NK-92 (cell line): Measurements from ENCODE around the gene CFAP299.
"Not testable (repeated sequence)": the region's sequence is repeated elsewhere in the genome, so short reads cannot be mapped to it uniquely, and the experiment has no call there.

Experiments
- DNase-seq: peaks from one replicate; lab custom pipeline; 2025; ENCODE audit not compliant: unreplicated experiment; lab: John Stamatoyannopoulos, UW

The CFAP299 gene

DNA sequence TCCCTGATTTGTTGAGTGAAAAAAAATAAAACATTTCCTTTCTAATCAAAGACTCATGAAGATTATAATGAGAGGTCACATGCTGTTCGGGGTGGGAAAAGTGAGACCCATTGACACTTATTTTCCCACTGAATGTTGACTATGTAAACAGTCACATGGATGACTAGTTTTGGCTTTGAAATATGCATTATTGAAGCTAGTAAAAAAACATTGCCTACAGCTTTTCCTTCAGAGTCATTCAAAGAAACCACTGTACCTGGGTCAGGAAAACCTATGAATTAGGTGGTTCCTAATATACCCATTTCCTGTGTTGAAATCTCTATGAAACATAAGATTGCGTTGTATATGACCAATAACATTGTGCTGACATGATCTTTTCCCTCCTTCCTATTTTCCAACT, 251.2 kb downstream of the CFAP299 start:
- no peak for DNase-seq

DNA sequence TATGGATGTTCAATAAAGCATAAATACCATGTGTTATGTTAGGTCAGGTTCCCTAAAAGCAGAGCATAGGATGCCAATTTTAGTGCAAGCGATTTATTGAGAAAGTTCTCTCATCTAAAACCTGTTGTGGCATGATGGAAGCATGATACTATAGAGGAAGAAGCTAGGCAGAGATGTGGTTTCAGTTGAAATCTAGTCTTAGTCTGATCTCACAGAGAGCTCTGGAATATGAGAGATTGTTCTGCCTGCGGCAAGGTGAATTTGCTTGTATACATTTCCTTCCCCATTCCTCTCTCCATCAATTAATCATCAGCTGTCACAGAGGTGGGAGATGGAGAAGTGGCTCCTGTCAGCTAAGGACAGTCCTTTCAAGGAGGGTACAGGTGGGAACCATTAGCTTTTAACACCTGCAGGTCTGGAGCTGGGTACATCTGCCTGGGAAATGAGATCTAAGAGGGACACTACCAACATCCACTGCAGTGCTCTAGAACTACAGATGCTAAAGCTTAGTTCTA, 252.4 kb downstream of the CFAP299 start:
- no peak for DNase-seq

DNA sequence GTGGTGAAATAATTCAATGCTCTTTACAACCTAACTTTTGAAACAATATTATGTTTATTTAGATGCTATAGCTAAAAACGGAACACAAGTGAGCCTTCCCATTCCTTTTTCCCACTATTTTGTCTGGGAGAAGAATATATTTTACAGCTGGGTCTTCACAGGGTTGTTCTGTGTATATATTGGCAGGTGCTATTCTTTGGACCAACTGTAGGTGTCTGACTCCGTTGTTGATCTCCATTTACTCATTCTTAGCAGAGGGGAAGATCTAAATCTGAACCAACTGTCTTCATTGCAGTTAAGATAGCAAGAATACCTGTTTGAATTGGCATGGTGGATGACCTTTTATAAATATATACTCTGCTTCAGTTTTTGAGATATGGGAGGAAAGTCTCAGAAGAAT, 257.4 kb downstream of the CFAP299 start:
- DNase-seq, result no peak

DNA sequence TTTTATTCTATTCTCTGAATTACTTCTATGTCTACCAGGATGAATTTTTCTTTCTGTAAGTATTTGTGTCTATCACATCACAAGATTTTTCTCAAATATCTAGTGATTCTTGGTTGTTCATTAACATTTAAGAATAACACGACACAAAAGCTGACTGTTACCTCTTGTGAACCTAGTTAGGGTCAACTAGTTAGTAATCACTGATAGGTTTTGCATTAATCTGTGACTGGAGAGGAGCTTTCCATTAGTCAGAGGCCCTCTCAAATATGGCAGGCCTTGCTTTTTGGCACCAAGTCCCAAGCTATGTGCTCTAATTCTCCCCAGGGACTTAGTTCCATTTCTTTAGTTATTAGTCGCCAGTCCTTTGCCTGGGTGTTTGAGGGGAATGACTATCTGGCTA, 259.2 kb downstream of the CFAP299 start:
- DNase-seq, result no peak

DNA sequence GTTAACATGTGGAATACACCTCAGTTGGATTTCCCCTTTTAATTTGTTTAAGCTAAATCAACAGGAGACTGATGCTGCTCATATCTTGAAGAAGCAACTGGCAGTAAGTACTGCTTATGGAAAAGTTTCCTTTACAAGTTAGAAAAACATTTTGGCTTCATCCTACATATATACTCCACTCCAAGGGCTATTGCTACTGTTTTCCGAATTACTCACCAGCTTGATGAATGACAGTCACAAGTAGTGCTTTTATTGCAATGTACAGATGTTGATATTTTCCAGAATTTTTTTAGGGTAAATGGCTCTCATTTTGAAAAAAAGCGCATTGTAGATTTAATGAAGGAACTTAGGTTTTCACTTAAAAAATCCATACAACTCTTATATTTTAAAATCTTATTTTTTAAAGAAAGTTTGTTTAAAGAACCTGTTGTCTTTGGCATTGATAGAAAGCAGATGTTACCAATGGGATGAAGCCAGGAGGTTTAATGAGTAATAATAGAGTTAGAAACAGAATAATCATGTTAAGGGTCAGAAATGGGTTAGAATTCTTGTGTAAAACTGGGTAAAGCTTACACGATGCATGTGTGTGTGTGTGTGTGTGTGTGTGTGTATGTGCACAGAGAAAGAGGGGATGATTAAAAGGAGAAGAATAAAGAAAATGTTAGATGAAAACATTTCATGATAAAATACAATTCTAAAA, 272.9 kb downstream of the CFAP299 start:
- no peak for DNase-seq

DNA sequence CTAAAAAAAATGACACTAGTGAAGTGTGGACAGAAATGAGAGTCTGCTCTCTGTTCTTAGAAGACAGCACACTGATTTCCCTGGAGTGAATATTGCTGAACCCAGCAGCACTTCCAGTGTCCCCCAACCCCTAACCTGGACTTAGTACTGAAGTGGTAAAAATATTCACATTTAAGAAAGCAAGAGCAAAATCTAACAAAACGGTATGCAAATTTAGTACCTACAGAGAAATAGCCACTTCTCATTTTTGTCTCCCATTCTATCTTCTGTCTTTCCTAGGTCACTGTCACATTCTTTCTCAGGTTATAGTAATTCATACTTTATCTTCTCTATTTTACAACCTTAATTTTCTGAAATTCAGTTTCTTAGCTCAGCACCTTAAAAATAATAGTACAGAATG, 274.7 kb downstream of the CFAP299 start:
- DNase-seq, result no peak

DNA sequence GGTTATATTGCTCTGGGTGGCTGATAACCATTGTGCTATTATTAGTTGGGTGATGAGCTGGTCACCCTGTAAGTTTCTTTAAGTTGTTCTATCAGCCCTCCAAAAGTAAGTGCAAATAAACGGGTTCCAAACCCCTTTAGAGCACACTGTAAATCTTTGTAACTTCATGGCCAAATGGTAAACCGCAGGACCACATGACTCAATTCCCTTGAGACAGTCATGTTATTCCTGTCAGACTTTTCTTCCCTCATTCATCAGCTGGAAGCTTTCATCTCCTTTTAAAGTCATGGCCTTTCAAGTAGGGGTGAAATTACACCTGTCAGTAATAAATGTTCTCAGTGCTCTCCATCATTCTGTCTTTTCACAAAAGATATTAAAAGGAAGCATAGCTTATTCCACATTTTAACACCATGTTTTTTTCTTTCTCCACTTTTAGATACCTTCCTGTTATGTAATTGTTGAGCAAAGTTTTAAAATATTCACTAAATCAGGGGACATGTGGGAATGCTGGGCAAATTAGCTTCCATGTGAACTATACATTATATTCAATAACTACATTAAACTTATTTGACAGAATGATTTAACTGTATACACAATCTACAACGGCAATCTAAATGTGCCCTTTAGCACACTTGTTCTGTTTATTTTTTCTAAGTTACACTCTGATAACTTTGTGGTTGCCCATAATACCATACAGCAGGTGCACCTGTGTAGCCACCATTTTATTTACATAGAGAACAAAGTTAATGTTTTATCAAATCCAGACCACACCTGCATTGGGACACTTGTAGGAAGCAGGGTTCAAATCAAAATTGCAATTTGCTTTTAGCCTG, 275.5 kb downstream of the CFAP299 start:
- no peak for DNase-seq

DNA sequence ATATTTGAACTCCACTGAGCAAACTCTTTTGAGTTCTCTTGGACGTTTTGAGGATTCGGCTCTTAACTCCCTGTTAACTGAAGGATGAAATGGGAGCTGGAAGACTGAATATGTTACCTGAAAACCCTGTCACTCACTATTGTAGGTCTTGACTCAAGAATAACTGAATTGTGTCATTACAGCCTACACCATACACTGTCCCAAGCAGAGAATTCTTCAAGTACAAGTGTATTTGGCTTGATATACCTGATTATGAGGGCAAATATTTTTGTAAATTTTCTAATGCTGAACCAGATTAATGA, 276.1 kb downstream of the CFAP299 start:
- no peak for DNase-seq

DNA sequence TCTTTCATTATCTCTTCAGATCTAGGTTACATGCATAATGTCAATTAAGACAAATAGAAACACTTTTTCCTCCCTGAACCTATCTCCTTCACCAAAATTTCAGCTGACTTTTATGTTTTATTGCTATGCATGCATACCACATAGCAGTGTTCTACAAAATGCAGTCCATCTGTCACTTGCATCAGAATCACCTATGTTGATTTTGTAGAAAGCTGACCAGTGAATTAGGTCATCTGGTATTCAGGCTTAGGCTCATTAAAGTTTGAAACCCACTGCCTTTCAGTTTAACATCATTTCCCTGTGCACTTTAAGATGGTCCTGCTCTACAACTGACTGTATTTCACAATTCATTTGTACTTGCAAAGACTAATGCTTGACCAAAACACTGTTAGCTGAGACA, 277.9 kb downstream of the CFAP299 start:
- no peak for DNase-seq

DNA sequence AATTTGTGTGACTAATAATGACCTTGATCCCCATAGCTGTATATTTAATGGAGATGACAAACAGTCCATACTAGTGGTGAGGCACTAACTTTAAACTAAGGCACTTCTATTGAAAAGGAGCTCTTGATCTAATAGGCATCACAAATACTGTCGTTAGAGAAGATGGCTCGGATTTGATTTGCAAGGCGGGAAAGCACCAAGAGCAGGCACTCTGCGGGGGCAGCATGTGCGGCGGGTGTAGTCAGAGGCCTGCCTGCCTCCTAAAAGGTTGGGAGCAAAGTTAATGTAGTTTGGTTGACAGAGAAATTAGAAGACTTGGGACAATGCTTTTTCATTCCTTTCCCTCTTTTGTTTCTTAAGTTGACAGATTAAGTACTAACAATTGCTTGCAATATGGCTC, 278.8 kb downstream of the CFAP299 start:
- DNase-seq, result no peak

DNA sequence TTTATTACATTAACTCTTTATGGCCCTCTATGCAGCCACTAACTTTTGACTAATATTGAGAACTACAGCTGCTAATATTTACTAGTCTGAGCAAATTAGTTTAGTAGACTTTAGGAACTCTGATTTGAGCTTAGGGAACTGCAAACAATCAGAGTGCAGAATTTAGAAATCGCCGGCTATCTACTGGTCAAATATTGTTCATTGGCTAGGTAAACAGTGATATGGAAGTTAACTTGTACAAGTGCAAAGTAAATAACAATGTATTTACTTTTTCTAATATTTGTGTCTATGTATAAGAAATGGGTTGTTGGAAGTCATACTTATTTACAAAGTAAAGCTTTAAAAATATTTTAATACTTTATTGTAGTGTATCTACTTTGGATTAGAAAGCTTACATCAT, 279.6 kb downstream of the CFAP299 start:
- no peak for DNase-seq

DNA sequence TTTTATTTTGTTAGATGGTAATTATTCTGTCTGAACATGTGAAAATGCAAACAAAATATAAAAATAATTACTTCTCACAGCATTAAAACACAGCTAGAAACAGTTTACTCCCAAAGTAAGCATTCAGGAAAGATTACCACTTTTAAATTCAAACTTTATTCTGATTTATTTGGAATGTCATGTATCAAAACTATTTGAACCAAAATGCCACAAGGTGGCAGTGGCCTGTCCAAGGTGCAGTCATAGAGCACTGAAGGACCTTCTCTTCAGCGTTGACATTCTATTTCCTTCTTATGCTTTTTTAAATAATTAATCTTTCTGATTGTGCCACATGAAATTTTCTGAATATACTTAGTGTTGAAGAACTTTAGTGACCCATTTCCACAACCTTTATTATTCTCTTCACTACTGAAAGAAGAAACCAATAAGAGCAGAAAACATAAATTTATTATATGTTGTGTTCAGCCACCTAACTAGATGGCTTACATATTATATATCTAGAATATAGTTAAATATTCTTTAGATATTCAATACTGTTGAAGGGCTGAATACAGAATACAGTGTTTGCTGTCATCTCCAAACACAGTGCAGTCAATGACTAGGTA, 283.6 kb downstream of the CFAP299 start:
- DNase-seq, result no peak

DNA sequence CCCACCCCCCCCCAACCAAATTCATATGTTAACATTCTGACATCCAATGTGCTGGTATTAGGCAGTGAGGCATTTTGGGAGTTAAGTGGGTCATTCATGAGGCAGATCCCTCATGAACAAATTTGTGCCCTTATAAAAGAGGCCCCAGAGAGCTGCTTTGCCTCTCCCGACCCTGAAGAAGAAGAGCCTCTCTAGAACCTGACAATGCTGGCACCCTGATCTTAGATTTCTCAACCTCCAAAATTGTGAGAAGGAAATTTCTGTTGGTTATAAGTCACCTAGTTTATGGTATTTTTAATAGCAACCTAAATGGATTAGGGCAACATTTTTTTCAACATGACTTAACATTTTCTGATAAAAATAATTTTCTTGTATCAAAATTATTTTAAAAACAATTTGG, 296.3 kb downstream of the CFAP299 start:
- no peak for DNase-seq

DNA sequence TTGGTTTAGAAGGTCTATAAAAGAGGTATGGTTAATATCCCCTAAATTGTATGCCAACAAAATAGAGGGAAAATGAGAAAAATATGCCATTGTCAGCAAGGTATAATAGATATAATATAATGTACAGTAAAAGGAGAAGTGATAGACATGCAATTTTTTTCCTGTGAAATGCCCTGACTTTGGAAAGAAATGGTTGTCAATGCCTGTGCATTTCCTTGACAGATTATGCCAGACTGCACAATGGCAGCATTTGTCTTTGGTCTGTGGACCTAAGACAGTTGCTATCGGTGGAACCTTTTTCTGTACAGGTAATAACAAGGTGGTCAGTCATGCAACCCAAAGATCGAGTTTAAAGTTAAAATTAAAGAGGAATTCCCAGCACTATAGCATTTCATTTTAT, 301.7 kb downstream of the CFAP299 start:
- DNase-seq, result no peak

DNA sequence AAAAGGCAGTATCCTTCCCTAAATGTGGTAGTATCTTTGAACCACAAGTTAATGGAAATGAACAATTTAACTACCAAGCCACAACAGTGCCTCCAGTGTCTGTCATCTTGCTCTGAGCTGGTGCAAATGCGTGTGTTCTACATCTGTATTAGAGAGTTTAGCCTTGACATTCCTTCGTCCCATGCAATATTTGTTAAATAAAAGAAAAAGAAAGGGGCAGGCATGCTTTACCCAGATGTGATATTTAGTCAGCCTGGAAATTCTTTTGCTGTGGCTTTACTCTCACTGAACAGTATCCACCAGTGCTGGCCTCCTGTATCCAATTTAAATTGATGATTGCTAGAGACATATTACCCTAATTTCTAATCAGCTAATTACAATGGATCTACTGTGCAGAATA, 310.5 kb downstream of the CFAP299 start:
- DNase-seq, result no peak

DNA sequence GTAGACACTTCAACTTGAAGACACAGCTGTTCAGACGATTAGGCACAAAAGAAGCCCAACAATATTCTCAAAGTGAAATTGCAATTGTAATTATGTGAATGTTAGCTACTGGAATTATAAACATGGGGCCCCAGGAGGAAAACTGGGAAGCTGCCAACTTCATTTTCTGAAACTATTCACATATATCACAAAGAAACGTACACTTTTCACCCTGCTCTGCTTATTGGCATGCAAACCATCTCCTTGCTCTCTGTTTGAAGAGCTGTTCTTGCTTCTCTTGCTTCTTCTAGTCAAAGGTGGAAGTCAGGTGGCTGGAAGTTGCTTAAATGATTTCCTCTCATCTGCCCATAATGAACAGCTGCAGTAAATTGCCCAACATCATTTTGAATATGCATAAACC, 320.1 kb downstream of the CFAP299 start:
- DNase-seq, result no peak

DNA sequence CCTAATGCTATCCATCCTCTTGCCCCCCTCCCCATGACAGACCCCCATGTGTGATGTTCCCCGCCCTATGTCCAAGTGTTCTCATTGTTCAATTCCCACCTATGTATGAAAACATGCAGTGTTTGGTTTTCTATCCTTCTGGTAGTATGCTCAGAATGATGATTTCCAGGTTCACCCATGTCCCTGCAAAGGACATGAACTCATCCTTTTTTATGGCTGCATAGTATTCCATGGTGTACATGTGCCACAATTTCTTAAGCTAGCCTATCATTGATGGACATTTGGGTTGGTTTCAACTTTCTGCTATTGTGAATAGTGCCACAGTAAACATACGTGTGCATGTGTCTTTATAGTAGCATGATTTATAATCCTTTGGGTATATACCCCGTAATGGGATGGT, 334.6 kb downstream of the CFAP299 start:
- not testable (repeated sequence) for DNase-seq

DNA sequence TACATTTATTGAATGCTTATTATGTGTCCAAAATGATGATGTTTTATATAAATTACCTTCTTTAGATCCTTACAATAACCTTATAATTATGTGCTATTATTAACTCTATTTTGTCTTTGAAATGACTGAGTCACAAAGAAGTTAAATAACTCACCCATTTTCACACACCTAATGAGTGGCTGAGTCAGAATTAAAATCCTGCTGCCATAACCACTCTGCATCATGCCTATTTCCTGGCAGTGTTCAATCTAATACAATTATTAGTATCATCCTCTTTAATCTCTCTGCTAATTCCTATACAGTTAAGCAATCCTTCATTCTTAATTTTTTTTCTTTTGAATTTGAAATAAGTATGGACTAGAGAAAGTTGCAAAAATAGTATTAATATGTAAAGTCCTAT, 342.9 kb downstream of the CFAP299 start:
- DNase-seq, result no peak

DNA sequence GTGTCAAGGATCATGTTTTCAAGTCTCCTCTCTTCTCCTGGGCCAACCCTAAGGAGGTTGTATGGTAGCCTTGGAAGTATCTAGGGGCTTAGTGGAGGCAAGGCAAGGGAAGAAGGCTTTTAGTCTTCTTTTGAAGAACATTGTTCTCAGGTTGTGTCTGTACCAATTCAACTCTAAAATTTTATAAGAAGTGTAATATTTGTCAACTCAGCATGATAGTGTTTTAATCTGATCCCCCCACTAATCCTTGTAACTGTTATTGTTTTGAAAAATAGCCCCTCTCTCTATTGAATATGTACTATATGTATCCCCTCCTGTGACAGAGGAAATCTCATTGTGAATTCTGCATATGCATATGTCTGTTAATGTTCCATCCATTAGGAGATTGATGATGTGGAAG, 345.4 kb downstream of the CFAP299 start:
- no peak for DNase-seq

DNA sequence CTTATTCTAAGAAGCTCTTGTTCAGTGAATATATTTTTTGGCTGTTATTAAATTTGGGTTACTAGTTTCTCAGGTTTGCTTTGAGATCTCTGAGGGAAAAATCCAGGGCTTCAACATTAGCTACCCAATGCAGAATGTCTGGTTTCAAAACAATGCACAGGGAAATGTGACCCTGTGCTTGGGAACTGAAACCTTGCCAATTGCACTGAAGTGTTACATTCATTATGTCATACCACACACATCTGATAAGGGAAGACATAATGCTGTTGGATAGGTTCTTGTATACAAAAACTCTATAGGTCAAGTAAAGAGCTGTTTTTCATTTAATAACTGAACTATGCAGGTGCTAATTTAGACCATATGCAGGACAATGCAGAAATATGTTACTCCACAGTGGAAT, 349.7 kb downstream of the CFAP299 start:
- DNase-seq, result no peak

DNA sequence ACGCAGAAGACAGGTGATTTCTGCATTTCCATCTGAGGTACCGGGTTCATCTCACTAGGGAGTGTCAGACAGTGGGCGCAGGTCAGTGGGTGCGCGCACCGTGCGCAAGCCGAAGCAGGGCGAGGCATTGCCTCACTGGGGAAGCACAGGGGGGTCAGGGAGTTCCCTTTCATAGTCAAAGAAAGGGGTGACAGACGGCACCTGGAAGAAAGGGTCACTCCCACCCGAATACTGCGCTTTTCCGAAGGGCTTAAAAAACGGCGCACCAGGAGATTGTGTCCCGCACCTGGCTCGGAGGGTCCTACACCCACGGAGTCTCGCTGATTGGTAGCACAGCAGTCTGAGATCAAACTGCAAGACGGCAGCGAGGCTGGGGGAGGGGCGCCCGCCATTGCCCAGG, 352.2 kb downstream of the CFAP299 start:
- DNase-seq, result not testable (repeated sequence)

DNA sequence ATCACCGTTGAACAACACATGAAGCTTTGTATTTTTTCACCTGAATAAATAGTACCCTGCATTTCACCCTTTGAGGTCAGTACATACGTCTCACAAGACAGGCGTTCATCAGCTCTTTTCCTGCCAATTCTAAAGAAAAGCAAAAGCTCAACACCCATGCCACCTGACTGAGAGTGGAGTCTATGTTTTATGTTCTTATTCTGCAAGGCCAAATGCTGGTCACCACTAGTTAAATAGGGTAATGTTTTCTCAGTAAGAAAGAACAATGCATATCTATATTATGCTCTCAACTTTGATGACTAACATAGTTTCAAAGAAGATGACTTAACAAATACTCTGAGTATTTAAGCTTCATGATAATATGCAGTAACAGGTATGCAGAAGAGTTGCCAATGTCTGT, 358.6 kb downstream of the CFAP299 start:
- DNase-seq, result no peak
